Endodermal cell (in vitro differentiated cells): ENCODE results near the gene GAS7. TPM values are rescaled to one million over a fixed set of nuclear protein-coding genes. Genes with fewer than 3 reads are reported as not detected.

Source experiments
- DNase-seq: peaks from one replicate; pipeline ENCODE4 v3.0.0-alpha.2; 2017
- H3K27ac ChIP-seq: 2 replicates; pipeline ENCODE4 v1.5.1; 2013; ENCODE audit warnings: mild to moderate bottlenecking, low read depth, low read length, moderate library complexity
- H3K27me3 ChIP-seq: 2 replicates; pipeline ENCODE4 v1.6.1; 2013; ENCODE audit warnings: mild to moderate bottlenecking, low read length, moderate library complexity; ENCODE audit not compliant: insufficient read depth, control insufficient read depth, poor library complexity, severe bottlenecking
- H3K36me3 ChIP-seq: 2 replicates; pipeline ENCODE4 v1.7.0; 2013; ENCODE audit warnings: mild to moderate bottlenecking, low read length, moderate library complexity; ENCODE audit not compliant: control insufficient read depth, insufficient read depth
- H3K4me1 ChIP-seq: one replicate; pipeline ENCODE4 v1.7.0; 2013; ENCODE audit warnings: low read length; ENCODE audit not compliant: control insufficient read depth, insufficient read depth
- H3K4me3 ChIP-seq: 2 replicates; pipeline ENCODE4 v1.5.1; 2013; ENCODE audit warnings: mild to moderate bottlenecking, low read length, moderate library complexity
- H3K9ac ChIP-seq: 2 replicates; pipeline ENCODE4 v1.6.1; 2013; ENCODE audit warnings: mild to moderate bottlenecking, low read length, moderate library complexity; ENCODE audit not compliant: poor library complexity, severe bottlenecking; ENCODE audit errors: extremely low read depth
- H3K9me3 ChIP-seq: 2 replicates; pipeline ENCODE4 v1.6.1; 2013; ENCODE audit warnings: mild to moderate bottlenecking, low read length, moderate library complexity; ENCODE audit not compliant: control insufficient read depth
- H3K27ac Mint-ChIP-seq: 2 replicates; pipeline ENCODE4 v1.8.0; 2020; ENCODE audit warnings: mixed read lengths
- H3K27me3 Mint-ChIP-seq: 2 replicates; pipeline ENCODE4 v1.8.0; 2021; ENCODE audit warnings: mild to moderate bottlenecking, mixed read lengths; ENCODE audit not compliant: insufficient read depth
- H3K36me3 Mint-ChIP-seq: 2 replicates; pipeline ENCODE4 v1.8.0; 2020; ENCODE audit warnings: low read depth, mixed read lengths
- H3K4me1 Mint-ChIP-seq: 2 replicates; pipeline ENCODE4 v1.8.0; 2020; ENCODE audit warnings: mixed read lengths
- H3K4me3 Mint-ChIP-seq: 2 replicates; pipeline ENCODE4 v1.8.0; 2020; ENCODE audit warnings: mild to moderate bottlenecking, moderate library complexity, mixed read lengths
- H3K9me3 Mint-ChIP-seq: 2 replicates; pipeline ENCODE4 v1.8.0; 2020; ENCODE audit warnings: mild to moderate bottlenecking, mixed read lengths
- WGBS, 2 experiments: methylation state at CpG; one replicate each; pipeline versions ENCODE4 v1.1.5 to v1.1.7; 2013; ENCODE audit warnings: missing lambda C conversion rate in 2 of 2, mixed read lengths in 1 of 2; ENCODE audit not compliant: insufficient coverage in 1 of 2, insufficient read length in 1 of 2; 5-methylcytosine and 5-hydroxymethylcytosine counted together
- total RNA-seq, 2 donors: library from RNA; stranded (reverse); fragmentation: NEBNext Ultra II Directional in 1 of 2; extraction: Animal tissue kit (Norgen Biotek cat#: 25700) in 1 of 2; gene quantifications; 2 replicates in 1 of 2; 3 replicates in 1 of 2; pipeline ENCODE4 v1.2.1, GENCODE V29; 2021
- TF ChIP-seq, protein P1 (sequence below): fragments of 200-600 bp; sonication (generic); conservative IDR thresholded peaks from 2 replicates; pipeline ENCODE4 v1.5.0; 2021; ENCODE audit warnings: antibody characterized with exemption, mild to moderate bottlenecking

The GAS7 gene
- total RNA-seq, 2 donors from 2014 or later = 8.6 to 14.7 TPM

DNA sequence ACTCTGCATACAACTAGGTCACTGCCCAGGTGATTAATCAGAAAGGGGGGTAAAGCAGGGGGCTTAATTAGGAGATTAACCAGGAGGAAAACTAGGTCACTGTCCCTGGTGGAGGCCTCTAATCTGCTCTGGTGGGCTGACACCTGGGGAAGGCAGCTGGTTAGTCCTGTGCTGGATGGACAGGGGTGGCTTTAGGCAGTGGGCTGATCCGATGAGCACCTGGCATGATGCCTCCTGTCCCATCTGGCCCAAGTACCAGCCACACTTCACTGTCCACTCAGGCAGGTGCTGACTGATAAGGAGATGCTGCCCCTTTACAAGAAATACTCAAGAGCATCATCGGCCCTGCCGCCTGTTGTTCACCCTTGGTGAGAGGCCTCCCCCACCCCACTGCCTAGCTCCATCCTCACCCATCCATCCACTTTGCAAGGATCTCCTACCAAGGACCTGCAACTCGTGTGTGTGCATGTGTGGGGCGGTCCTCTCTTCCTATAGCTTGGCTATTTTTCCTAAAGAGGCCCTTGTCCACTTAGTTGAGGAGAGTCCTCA lies 279.5 kb downstream of the GAS7 start:
- H3K27me3 Mint-ChIP-seq = no peaks in the 10 kb centered on the region

DNA sequence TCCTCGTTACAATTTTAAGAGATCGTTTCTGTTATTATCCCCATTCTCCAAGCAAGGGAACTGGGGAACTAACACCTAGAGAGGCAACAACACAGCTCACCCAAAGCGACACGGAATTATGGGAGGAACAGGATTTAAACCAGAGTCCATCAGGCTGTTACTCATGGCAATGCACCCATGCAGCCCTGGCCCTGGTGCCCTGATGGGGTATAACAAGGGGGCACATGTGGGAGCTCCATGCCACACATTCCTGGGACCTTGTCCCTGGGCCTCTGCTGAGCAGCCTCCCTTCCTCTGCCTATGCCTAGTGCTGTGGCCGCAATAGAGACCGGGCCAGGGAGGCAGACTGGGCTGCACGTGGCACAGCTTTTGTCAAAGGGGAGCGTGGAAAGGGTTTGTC lies 280.1 kb downstream of the GAS7 start:
- 91 to 100% methylated on average over 2 to 8 of the region's 8 CpGs for WGBS, 2 experiments
- DNase-seq = no peak

More for the DNA sequence above, 279.5 kb downstream of the GAS7 start:
- Mint-ChIP-seq H3K9me3 (no peaks in the 10 kb centered on the region), H3K27ac (no peak overlapping the region), H3K4me3 (no peak overlapping the region), H3K36me3 (peaks cover 3% of the 10 kb centered on the region), H3K4me1 (no peaks in the 10 kb centered on the region)
- no peak overlapping the region for H3K27ac ChIP-seq
- H3K4me1 ChIP-seq = no peaks in the 10 kb centered on the region
- DNase-seq = no peak
- WGBS, 2 experiments = 89 to 90% methylated on average over 4 to 5 of the region's 5 CpGs
- TF ChIP-seq, protein P1, sequence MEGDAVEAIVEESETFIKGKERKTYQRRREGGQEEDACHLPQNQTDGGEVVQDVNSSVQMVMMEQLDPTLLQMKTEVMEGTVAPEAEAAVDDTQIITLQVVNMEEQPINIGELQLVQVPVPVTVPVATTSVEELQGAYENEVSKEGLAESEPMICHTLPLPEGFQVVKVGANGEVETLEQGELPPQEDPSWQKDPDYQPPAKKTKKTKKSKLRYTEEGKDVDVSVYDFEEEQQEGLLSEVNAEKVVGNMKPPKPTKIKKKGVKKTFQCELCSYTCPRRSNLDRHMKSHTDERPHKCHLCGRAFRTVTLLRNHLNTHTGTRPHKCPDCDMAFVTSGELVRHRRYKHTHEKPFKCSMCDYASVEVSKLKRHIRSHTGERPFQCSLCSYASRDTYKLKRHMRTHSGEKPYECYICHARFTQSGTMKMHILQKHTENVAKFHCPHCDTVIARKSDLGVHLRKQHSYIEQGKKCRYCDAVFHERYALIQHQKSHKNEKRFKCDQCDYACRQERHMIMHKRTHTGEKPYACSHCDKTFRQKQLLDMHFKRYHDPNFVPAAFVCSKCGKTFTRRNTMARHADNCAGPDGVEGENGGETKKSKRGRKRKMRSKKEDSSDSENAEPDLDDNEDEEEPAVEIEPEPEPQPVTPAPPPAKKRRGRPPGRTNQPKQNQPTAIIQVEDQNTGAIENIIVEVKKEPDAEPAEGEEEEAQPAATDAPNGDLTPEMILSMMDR = no peak
- H3K9me3 ChIP-seq = no peaks in the 10 kb centered on the region
- no peaks in the 10 kb centered on the region for H3K27me3 ChIP-seq
- no peak overlapping the region for H3K9ac ChIP-seq
- no peak overlapping the region for H3K4me3 ChIP-seq
- H3K36me3 ChIP-seq = no peaks in the 10 kb centered on the region

DNA sequence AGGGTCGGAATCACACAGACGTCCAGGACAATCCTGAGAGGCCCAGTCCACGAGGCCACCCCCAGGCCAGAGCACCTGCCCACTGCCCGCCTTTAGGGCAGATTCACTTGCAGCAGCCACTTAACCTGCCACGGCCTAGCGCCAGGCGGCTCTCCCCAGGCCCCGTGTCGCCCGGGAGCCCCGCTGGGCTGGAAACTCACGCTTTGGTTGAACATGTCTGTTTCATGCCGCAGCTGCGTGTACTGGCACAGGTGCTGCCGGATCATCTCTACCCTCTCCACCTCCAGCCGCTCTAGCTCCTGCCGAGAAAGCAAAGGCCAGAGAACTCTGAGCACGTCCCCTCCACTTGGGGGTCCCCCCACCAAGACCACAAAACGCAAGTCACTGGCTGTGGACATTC lies 280.6 kb downstream of the GAS7 start:
- H3K4me3 ChIP-seq = no peak overlapping the region
- 95% methylated on average over 16 to 19 of the region's 19 CpGs for WGBS, 2 experiments
- peaks cover 3% of the 10 kb centered on the region for H3K36me3 Mint-ChIP-seq
- H3K4me1 Mint-ChIP-seq = no peaks in the 10 kb centered on the region
- H3K27ac ChIP-seq = no peak overlapping the region
- no peaks in the 10 kb centered on the region for H3K9me3 ChIP-seq
- H3K4me3 Mint-ChIP-seq = no peak overlapping the region
- no peak overlapping the region for H3K9ac ChIP-seq
- no peaks in the 10 kb centered on the region for H3K9me3 Mint-ChIP-seq
- H3K27me3 Mint-ChIP-seq = no peaks in the 10 kb centered on the region
- H3K4me1 ChIP-seq = no peaks in the 10 kb centered on the region
- no peaks in the 10 kb centered on the region for H3K27me3 ChIP-seq
- no peaks in the 10 kb centered on the region for H3K36me3 ChIP-seq
- H3K27ac Mint-ChIP-seq = no peak overlapping the region
- TF ChIP-seq, protein P1 = no peak
- DNase-seq = no peak

More for the DNA sequence above, 280.1 kb downstream of the GAS7 start:
- Histone ChIP-seq H3K9ac (no peak overlapping the region), H3K27me3 (no peaks in the 10 kb centered on the region), H3K9me3 (no peaks in the 10 kb centered on the region), H3K4me3 (no peak overlapping the region), H3K27ac (no peak overlapping the region), H3K4me1 (no peaks in the 10 kb centered on the region), H3K36me3 (no peaks in the 10 kb centered on the region)
- TF ChIP-seq, protein P1 = no peak
- Mint-ChIP-seq H3K4me3 (no peak overlapping the region), H3K9me3 (no peaks in the 10 kb centered on the region), H3K4me1 (no peaks in the 10 kb centered on the region), H3K27ac (no peak overlapping the region), H3K27me3 (no peaks in the 10 kb centered on the region), H3K36me3 (peaks cover 3% of the 10 kb centered on the region)
